Stimulated activated CD4-positive, alpha-beta T cell treated with anti-CD3 and anti-CD28 coated beads, Interleukin-12 subunit alpha, Interleukin-12 subunit beta, amount 100 ng/mL, for 24 hours (primary cell): Measurements from ENCODE around the gene ZFP92.
"Not testable (repeated sequence)": the region's sequence is repeated elsewhere in the genome, so short reads cannot be mapped to it uniquely, and the experiment has no call there.

Experiments
- DNase-seq, 2 experiments: peaks; one replicate each; pipeline ENCODE4 v3.0.0-alpha.2; 2020; ENCODE audit warnings: low read depth in 2 of 2

ZFP92 gene

GRCh38 chrX:153386097-153386496, 25.2 kb upstream of the ZFP92 start:
- no peak for DNase-seq

GRCh38 chrX:153387345-153387744, 23.9 kb upstream of the ZFP92 start:
- no peak for DNase-seq

- no peak for DNase-seq
Observed at GRCh38 chrX:153387987-153388721, 23.1 kb upstream of the ZFP92 start.

- DNase-seq, result no peak
Observed at GRCh38 chrX:153388722-153389459, 22.4 kb upstream of the ZFP92 start.

- DNase-seq, result not testable (repeated sequence)
Observed at GRCh38 chrX:153389460-153389768, 21.9 kb upstream of the ZFP92 start.

- no peak for DNase-seq
Observed at GRCh38 chrX:153392642-153393321, 18.5 kb upstream of the ZFP92 start.

- no peak for DNase-seq
Observed at GRCh38 chrX:153394612-153395011, 16.7 kb upstream of the ZFP92 start.

GRCh38 chrX:153395613-153396319, 15.5 kb upstream of the ZFP92 start:
- DNase-seq, result no peak

- DNase-seq, result no peak
Observed at GRCh38 chrX:153396320-153397195, 14.7 kb upstream of the ZFP92 start.

- DNase-seq, result no peak
Observed at GRCh38 chrX:153397256-153397960, 13.9 kb upstream of the ZFP92 start.

GRCh38 chrX:153398275-153398960, 12.9 kb upstream of the ZFP92 start:
- no peak for DNase-seq

GRCh38 chrX:153400146-153401132, 10.8 kb upstream of the ZFP92 start:
- peak; percentile 2 to 51 for DNase-seq

GRCh38 chrX:153401133-153401764, 10.0 kb upstream of the ZFP92 start, which contains the start of gene PNMA6E:
TSS of gene PNMA6E (minus strand) at chrX:153401350. CDS start at chrX:153398849, 2,501 bp downstream.
- DNase-seq, result no peak

- DNase-seq, result not testable (repeated sequence)
Observed at GRCh38 chrX:153404333-153404732, 6.9 kb upstream of the ZFP92 start.

GRCh38 chrX:153405426-153405825, 5.8 kb upstream of the ZFP92 start:
- no peak for DNase-seq

- no peak for DNase-seq
Observed at GRCh38 chrX:153406011-153406410, 5.3 kb upstream of the ZFP92 start.

GRCh38 chrX:153406903-153407302, 4.4 kb upstream of the ZFP92 start:
- DNase-seq, result no peak

GRCh38 chrX:153407736-153408135, 3.5 kb upstream of the ZFP92 start:
- DNase-seq, result no peak
